Measurements from ENCODE around the gene NTMT2. TPM values are rescaled to one million over a fixed set of nuclear protein-coding genes. Genes with fewer than 3 reads are reported as not detected.
A peak's percentile ranks its signal among the peaks of the same experiment; 100 is the strongest.

Gene NTMT2
- total RNA-seq, 2 donors from 2014 or later, result not detected

DNA sequence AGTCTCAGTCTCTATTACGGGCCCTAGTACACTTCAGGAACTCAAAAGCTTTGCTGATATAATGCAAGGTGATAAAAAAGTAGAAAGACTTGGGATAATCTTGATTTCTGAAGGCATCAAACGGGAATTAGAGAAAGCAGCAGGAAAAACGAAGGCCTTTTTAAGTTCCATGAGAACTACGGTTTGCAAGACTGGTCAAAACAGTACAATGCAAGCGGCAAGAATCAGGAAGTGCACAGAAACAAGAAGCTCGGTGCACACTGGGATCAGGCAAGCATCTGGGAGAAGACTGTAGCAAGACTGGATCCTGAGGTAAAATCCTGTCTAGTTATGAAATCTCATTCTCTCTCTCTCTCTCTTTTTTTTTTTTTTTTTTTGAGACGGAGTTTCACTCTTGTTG, 28.6 kb downstream of the NTMT2 start:
- Mint-ChIP-seq H3K9me3 (peaks cover 28% of the 10 kb centered on the region), H3K27ac (no peak overlapping the region), H3K36me3 (ENCODE audit: low read depth) (no peaks in the 10 kb centered on the region), H3K4me3 (no peak overlapping the region), H3K4me1 (no peaks in the 10 kb centered on the region), H3K27me3 (peaks cover 3% of the 10 kb centered on the region)
- no peak for ATAC-seq (replicated peaks)

DNA sequence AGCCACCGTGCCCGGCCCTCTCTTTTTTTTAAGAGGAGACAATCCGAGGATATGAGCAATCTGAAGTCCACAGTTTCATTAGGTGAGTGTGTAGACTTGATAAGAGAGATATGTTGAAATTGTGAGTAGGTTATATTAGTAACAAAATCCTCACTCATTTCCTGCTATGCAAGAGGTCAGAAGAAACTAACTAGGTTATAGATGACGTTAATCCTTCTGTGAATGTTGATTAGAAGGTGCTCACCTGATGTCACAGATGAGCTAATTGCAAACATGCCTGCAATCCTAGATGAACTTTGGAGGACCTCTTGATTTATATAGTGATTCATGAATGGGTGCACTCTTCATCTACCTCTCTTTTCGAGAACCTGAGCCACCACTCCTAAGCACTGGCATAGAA, 29.3 kb downstream of the NTMT2 start:
- H3K27me3 Mint-ChIP-seq, result peaks cover 3% of the 10 kb centered on the region
- no peaks in the 10 kb centered on the region for H3K4me1 Mint-ChIP-seq
- no peak for ATAC-seq (replicated peaks)
- H3K27ac Mint-ChIP-seq, result no peak overlapping the region
- H3K4me3 Mint-ChIP-seq, result no peak overlapping the region
- no peaks in the 10 kb centered on the region for H3K36me3 Mint-ChIP-seq (ENCODE audit: low read depth)
- peaks cover 22% of the 10 kb centered on the region for H3K9me3 Mint-ChIP-seq

DNA sequence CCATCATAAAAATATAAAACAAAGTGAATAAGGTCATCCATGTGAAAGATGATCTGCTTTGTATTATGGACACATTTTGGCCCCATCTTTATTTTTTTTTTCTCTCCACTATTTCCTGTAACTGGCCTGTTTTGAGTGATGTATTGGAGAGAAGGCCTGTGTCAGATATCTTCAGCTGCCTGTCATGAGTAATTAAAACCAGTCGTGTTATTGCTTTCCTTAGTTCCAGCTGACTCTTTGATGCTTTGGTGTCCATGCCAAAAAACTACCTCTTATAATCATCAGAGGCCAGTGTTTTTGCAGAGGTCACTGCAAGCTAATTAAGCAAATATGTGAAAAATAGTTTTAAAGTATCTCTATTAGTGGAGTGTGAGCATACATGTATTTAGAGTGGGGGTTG, 29.7 kb downstream of the NTMT2 start:
- H3K27ac Mint-ChIP-seq, result no peak overlapping the region
- ATAC-seq (replicated peaks), result no peak
- no peaks in the 10 kb centered on the region for H3K36me3 Mint-ChIP-seq (ENCODE audit: low read depth)
- H3K9me3 Mint-ChIP-seq, result peaks cover 18% of the 10 kb centered on the region
- peaks cover 3% of the 10 kb centered on the region for H3K27me3 Mint-ChIP-seq
- no peaks in the 10 kb centered on the region for H3K4me1 Mint-ChIP-seq
- no peak overlapping the region for H3K4me3 Mint-ChIP-seq

DNA sequence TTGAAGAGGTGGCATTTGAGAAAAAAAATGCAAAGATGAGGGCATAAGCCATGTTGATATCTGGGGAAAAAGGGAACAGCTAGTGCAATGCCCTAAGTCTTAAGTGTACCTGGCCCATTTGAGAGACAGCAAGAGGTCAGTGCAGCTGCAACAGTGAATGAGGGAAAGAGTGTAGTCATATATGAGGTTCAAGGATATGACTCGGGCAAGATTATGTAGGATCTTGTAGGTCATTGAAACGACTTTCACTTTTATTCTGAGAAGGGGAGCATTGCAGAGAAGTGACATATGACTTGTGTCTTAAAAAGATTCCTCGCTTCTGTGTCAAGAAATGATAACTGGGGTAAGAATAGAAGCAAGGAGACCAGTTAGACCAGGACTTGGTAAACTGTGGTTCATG, 31.0 kb downstream of the NTMT2 start:
- H3K4me3 Mint-ChIP-seq, result no peak overlapping the region
- H3K27ac Mint-ChIP-seq, result no peak overlapping the region
- H3K9me3 Mint-ChIP-seq, result peaks cover 8% of the 10 kb centered on the region
- peaks cover 3% of the 10 kb centered on the region for H3K27me3 Mint-ChIP-seq
- ATAC-seq (replicated peaks), result peak; percentile 35
- no peaks in the 10 kb centered on the region for H3K4me1 Mint-ChIP-seq
- H3K36me3 Mint-ChIP-seq (ENCODE audit: low read depth), result no peaks in the 10 kb centered on the region

DNA sequence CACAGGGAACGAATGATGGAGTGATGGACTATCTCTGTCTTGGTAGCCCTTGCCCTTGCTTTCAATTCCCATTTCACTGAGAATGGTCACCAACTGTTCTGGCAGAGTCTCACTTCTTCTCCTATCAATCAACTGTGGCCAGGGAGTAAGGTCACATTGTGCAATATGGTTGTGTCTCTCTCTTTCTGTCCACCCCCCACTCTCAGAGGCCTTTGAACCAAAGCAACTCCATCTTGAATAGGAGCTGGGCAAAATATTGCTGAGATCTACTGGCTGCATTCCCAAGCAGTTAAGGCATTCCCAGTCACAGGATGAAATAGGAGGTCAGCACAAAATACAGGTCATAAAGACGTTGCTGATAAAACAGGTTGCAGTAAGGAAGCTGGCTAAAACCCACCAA, 36.7 kb downstream of the NTMT2 start:
- no peak overlapping the region for H3K27ac Mint-ChIP-seq
- H3K9me3 Mint-ChIP-seq, result no peaks in the 10 kb centered on the region
- no peak overlapping the region for H3K4me3 Mint-ChIP-seq
- H3K4me1 Mint-ChIP-seq, result no peaks in the 10 kb centered on the region
- H3K36me3 Mint-ChIP-seq (ENCODE audit: low read depth), result no peaks in the 10 kb centered on the region
- no peak for ATAC-seq (replicated peaks)
- peaks cover 4% of the 10 kb centered on the region for H3K27me3 Mint-ChIP-seq

DNA sequence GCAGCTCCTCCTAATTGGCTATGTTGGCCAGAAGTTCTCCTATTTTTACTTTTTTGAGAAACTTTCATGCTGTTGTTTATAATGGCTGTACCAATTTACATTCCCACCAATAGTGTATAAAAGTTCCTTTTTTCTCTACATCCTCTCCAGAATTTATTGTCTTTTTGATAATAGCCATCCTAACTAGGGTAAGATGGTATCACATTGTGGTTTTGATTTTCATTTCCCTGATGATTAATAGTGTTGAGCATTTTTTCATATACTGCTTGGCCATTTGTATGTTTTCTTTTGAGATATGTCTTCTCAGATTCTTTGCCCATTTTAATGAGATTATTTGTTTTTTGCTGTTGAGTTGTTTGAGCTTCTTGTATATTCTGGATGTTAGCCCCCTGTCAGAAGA, 46.8 kb downstream of the NTMT2 start:
- Mint-ChIP-seq H3K4me3 (no peak overlapping the region), H3K36me3 (ENCODE audit: low read depth) (no peaks in the 10 kb centered on the region), H3K27me3 (peaks cover 33% of the 10 kb centered on the region), H3K27ac (no peak overlapping the region), H3K9me3 (peaks cover 10% of the 10 kb centered on the region), H3K4me1 (no peaks in the 10 kb centered on the region)
- no peak for ATAC-seq (replicated peaks)

DNA sequence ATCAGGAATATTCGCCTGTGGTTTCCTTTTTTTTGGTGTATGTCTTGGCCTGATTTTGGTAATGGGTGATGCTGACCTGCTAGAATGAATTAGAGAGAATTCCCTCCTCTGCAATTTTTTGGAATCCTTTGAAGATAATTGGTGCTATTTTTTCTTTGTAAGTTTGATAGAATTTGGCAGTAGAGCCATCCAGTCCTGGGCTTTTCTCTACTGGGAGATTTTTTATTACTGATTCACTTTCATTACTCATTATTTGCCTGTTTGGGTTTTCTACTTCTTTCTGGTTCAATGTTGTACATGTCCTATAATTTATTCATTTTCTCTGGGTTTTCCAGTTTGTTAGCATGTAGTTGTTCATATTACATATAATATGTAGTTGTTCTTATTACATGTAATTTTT, 48.7 kb downstream of the NTMT2 start:
- Mint-ChIP-seq H3K27me3 (peaks cover 39% of the 10 kb centered on the region), H3K36me3 (ENCODE audit: low read depth) (no peaks in the 10 kb centered on the region), H3K4me3 (no peak overlapping the region), H3K4me1 (no peaks in the 10 kb centered on the region), H3K27ac (no peak overlapping the region), H3K9me3 (peaks cover 10% of the 10 kb centered on the region)
- ATAC-seq (replicated peaks), result no peak

DNA sequence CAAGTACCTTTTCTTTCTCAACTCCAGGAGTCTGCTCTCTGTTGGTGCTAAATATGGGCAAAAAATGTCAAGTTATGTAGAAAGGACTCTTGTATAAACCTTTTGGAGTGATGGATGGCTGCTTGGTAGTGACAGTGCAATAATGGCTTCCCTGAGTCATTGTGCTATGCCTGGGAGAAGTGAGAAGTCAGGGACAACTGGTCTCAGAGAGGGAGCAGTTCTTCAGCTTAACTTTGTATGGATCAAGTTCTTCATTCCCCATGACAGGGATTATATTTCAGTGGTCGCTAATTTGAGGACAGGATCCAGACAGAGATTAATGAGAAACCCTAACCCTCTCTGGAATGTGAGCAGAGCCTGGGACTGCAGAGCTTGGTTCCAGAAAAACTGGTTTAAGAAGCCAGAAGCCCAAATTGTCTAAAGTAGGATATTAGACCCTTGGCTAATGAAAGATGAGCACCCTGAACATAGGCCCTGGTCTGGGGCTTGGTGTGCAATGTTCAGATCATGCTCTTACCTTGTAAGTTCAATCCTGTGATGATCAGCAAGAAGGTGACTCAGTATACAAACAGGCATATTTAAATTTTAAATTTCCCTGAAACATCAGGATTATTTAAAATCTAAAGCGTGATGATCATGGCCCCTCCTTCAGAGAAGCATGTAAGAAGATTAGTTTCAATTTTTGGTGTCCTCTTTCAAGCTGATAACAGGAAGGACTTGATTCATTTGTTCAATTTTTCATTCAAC, 50.9 kb downstream of the NTMT2 start:
- H3K4me1 Mint-ChIP-seq, result no peaks in the 10 kb centered on the region
- no peak overlapping the region for H3K4me3 Mint-ChIP-seq
- H3K36me3 Mint-ChIP-seq (ENCODE audit: low read depth), result no peaks in the 10 kb centered on the region
- H3K27ac Mint-ChIP-seq, result no peak overlapping the region
- peaks cover 5% of the 10 kb centered on the region for H3K9me3 Mint-ChIP-seq
- peaks cover 43% of the 10 kb centered on the region for H3K27me3 Mint-ChIP-seq
- ATAC-seq (replicated peaks), result no peak

DNA sequence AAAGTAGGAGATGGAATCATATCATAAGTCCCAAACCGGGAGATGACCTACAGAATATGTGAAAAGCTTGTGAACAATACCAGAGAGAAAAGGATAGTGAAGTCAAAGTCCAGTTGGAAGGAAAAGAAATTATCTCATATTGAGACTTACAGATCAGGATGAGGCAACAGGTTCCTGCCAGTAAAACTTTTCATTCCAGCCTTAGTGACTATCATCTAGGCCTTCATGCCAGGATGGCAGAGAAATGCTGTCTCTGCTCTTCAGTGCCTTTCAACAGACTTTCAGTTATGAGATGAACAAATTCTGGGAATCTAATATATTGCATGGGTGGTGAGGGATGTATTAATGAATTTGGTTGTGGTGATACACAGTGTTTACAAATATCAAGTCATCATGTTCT, 52.3 kb downstream of the NTMT2 start:
- no peak overlapping the region for H3K4me3 Mint-ChIP-seq

DNA sequence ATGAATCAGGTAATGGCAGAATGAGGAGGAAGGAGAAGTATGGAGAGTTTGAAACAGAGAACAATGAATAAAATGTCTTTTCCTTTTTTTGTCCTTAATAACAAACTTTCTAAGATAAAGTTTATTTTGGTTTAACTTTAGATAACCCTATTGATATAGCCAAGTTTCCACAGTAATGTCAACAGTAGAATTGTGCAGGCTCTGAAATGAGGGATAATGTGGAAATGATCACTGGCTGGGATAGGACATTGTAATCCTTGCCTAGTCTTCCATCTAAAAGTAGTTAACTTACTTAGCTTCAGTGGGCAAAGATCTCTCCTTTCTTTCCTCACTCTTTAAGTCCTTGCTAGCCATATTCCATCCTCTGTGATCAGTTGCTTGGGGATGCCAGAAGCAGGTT, 52.8 kb downstream of the NTMT2 start:
- no peaks in the 10 kb centered on the region for H3K36me3 Mint-ChIP-seq (ENCODE audit: low read depth)
- peaks cover 35% of the 10 kb centered on the region for H3K27me3 Mint-ChIP-seq
- H3K4me3 Mint-ChIP-seq, result no peak overlapping the region
- ATAC-seq (replicated peaks), result no peak
- H3K4me1 Mint-ChIP-seq, result no peaks in the 10 kb centered on the region
- no peaks in the 10 kb centered on the region for H3K9me3 Mint-ChIP-seq
- no peak overlapping the region for H3K27ac Mint-ChIP-seq

More for the DNA sequence above, 52.3 kb downstream of the NTMT2 start:
- Mint-ChIP-seq H3K27ac (no peak overlapping the region), H3K9me3 (no peaks in the 10 kb centered on the region), H3K4me1 (no peaks in the 10 kb centered on the region), H3K27me3 (peaks cover 39% of the 10 kb centered on the region), H3K36me3 (ENCODE audit: low read depth) (no peaks in the 10 kb centered on the region)
- ATAC-seq (replicated peaks), result no peak

DNA sequence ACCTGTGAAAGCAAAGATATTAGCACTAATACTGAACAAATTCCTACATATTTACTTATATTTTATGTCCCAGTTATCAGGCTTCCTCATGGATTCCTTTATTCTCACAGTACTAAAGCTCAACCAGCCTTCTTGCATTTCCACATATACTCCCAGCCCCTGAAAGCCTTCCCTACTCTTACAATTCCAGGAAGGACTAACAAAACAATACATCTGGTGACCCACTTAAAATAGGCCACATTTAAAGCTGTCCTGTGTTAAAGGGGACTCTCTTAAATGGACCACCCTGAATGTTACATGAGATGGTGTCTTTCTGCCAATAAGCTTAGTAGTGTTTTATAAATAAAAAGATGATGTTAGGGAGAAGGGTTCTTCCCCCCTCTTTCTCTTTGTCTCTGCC, 54.4 kb downstream of the NTMT2 start:
- Mint-ChIP-seq H3K9me3 (no peaks in the 10 kb centered on the region), H3K4me3 (no peak overlapping the region), H3K36me3 (ENCODE audit: low read depth) (no peaks in the 10 kb centered on the region), H3K27ac (no peak overlapping the region), H3K27me3 (peaks cover 28% of the 10 kb centered on the region), H3K4me1 (no peaks in the 10 kb centered on the region)
- ATAC-seq (replicated peaks), result no peak

DNA sequence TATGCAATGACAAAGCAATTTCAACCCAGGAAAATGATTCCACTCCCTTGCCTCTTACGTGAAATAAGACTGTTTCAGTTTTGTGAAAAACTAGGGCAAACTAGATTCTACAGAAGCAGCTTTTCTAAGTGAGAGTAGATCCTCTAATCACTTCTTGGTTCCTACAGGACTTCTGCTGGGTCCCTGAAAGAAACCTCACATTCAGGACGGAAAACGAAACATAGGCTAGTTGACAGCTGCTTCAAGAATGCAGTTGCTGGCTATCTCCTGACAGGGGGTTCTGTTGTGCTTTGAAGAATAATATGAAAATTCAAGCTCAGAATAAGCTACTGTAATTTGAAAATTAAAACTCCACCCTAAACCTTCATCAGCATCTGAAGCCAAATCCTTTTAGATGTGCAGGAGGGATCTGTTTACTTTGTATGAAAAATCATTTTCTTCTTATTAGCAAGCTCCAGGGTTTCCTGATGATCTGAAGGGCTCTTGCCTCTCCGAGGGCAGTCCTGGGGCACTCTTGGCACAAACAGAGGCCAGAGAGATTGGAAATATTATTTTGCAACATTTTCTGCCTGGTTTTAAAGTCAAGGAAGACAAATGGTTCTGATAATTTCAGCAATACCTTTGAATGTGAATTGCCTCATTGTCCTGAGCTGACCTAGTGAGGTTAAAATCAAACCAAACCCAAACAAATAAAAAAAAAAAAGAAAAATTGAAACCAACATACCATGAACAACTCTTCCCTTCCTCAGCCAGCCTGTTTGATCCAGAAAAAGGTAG, 55.0 kb downstream of the NTMT2 start:
- Mint-ChIP-seq H3K4me3 (no peak overlapping the region), H3K27me3 (peaks cover 31% of the 10 kb centered on the region), H3K9me3 (no peaks in the 10 kb centered on the region), H3K27ac (no peak overlapping the region), H3K4me1 (no peaks in the 10 kb centered on the region), H3K36me3 (ENCODE audit: low read depth) (no peaks in the 10 kb centered on the region)
- ATAC-seq (replicated peaks), result no peak

DNA sequence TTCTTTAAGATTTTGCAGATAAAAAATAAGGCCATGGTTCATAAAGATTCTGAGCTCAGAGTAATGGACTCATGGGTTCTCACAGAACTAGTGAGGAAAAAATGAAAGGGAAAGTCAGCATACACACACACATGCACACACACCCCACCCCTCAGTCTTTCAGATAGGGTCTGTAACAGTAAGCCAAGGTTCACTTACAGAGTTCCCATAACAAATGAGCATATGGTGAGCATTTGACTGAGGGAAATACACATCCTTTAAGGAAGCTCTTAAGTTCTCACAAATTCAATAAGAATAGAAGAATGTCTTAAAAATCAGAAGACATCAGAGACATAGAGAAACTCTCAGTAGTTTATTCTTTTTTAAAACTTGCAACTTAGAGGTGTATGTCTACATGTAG, 57.9 kb downstream of the NTMT2 start:
- peaks cover 33% of the 10 kb centered on the region for H3K27me3 Mint-ChIP-seq

DNA sequence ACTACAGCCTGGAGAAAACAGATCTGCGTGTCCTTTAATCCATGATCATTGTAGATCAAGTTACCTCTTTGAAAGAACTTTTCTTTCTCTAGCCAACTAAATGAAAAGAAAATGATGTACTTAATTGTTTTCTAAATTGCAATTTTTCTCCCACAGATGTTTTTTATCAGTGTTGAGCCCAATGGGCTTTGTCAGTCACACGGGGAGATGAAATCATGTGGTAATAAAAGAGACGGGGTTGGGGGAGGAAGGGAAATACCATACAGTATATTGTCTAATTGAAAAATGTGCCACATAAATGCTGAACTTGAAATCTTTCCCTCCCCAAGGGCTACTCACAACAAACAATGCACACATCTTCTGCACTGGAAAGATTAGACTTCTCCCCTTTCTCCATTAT, 58.4 kb downstream of the NTMT2 start:
- H3K27me3 Mint-ChIP-seq, result peaks cover 29% of the 10 kb centered on the region
- H3K36me3 Mint-ChIP-seq (ENCODE audit: low read depth), result no peaks in the 10 kb centered on the region
- H3K4me3 Mint-ChIP-seq, result no peak overlapping the region
- H3K27ac Mint-ChIP-seq, result no peak overlapping the region
- H3K9me3 Mint-ChIP-seq, result peaks cover 6% of the 10 kb centered on the region
- peaks cover 5% of the 10 kb centered on the region for H3K4me1 Mint-ChIP-seq
- ATAC-seq (replicated peaks), result no peak

More for the DNA sequence above, 57.9 kb downstream of the NTMT2 start:
- no peaks in the 10 kb centered on the region for H3K36me3 Mint-ChIP-seq (ENCODE audit: low read depth)
- H3K4me1 Mint-ChIP-seq, result peaks cover 5% of the 10 kb centered on the region
- H3K27ac Mint-ChIP-seq, result no peak overlapping the region
- H3K4me3 Mint-ChIP-seq, result no peak overlapping the region
- H3K9me3 Mint-ChIP-seq, result peaks cover 6% of the 10 kb centered on the region
- ATAC-seq (replicated peaks), result no peak

DNA sequence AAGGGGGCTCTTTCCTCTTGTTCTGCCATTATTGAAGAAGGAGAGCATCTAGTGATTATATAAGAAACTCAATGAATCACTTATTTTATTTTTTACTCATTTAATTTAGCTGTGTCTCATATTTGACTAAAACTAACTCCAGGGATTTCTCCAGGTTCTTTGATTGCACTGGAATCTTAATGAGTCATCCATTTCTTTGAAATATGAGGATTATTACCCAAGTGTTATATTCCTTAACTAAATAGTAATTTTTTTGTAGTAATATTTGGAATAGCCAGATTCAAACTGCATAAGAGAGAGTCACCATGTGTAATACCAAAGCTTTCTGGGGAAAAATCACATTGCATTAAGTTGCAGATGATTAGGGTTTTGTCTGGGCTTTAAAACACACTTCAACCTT, 59.5 kb downstream of the NTMT2 start:
- no peak for ATAC-seq (replicated peaks)
- Mint-ChIP-seq H3K27ac (no peak overlapping the region), H3K4me1 (peaks cover 5% of the 10 kb centered on the region), H3K36me3 (ENCODE audit: low read depth) (no peaks in the 10 kb centered on the region), H3K9me3 (peaks cover 6% of the 10 kb centered on the region), H3K27me3 (peaks cover 30% of the 10 kb centered on the region), H3K4me3 (no peak overlapping the region)

All from activated T-helper 17 cell treated with anti-CD3 and anti-CD28 coated beads, Interleukin-2, amount 50 U/mL, for 72 hours (primary cell).